OCI-LY1 (cell line): ENCODE measurements around the gene MATK.
"Not testable (repeated sequence)": the region's sequence is repeated elsewhere in the genome, so short reads cannot be mapped to it uniquely, and the experiment has no call there.

Source experiments
- H2AFZ ChIP-seq: fragments of 200-600 bp; sonication (generic), shearing (Covaris generic); 2 replicates; pipeline ENCODE4 v1.6.0; 2014; ENCODE audit warnings: antibody characterized with exemption, mild to moderate bottlenecking, low read length
- H3F3A ChIP-seq: fragments of 200-600 bp; sonication (generic), shearing (Covaris generic); 2 replicates; pipeline ENCODE4 v1.6.0; 2014; ENCODE audit warnings: mild to moderate bottlenecking, antibody characterized with exemption, low read length, moderate library complexity; ENCODE audit not compliant: insufficient read depth
- H3K27ac ChIP-seq: fragments of 200-600 bp; sonication (generic); 2 replicates; pipeline ENCODE4 v1.5.1; 2014; ENCODE audit warnings: low read length, mixed run types, mild to moderate bottlenecking, low read depth; ENCODE audit not compliant: poor library complexity, severe bottlenecking
- H3K27me3 ChIP-seq: fragments of 200-600 bp; sonication (generic); 2 replicates; pipeline ENCODE4 v1.6.0; 2014; ENCODE audit warnings: antibody characterized with exemption, mild to moderate bottlenecking, low read length, moderate library complexity; ENCODE audit not compliant: insufficient read depth
- H3K36me3 ChIP-seq: fragments of 200-600 bp; sonication (generic); 2 replicates; pipeline ENCODE4 v1.6.1; 2014; ENCODE audit warnings: mild to moderate bottlenecking, antibody characterized with exemption, low read length, moderate library complexity, mixed read lengths; ENCODE audit not compliant: insufficient read depth
- H3K4me1 ChIP-seq: fragments of 200-600 bp; sonication (generic); 2 replicates; pipeline ENCODE4 v1.5.1; 2014; ENCODE audit warnings: mild to moderate bottlenecking, low read length, moderate library complexity; ENCODE audit not compliant: insufficient read depth, severe bottlenecking
- H3K4me2 ChIP-seq: fragments of 200-600 bp; sonication (generic), shearing (Covaris generic); 2 replicates; pipeline ENCODE4 v1.6.1; 2014; ENCODE audit warnings: low read length
- H3K4me3 ChIP-seq: fragments of 200-600 bp; sonication (generic); 2 replicates; pipeline ENCODE4 v1.5.1; 2014; ENCODE audit warnings: low read length, low read depth, mild to moderate bottlenecking, mixed read lengths; ENCODE audit not compliant: poor library complexity, severe bottlenecking
- H3K79me2 ChIP-seq: fragments of 200-600 bp; shearing (Covaris generic); 2 replicates; pipeline ENCODE4 v1.6.1; 2016; ENCODE audit warnings: mixed run types, low read length, mixed read lengths; ENCODE audit not compliant: insufficient read depth
- H3K9ac ChIP-seq: fragments of 200-600 bp; sonication (generic), shearing (Covaris generic); 2 replicates; pipeline ENCODE4 v1.6.1; 2014; ENCODE audit warnings: mild to moderate bottlenecking, low read length, mixed read lengths
- H3K9me2 ChIP-seq: fragments of 200-600 bp; sonication (generic), shearing (Covaris generic); 2 replicates; pipeline ENCODE4 v1.6.1; 2014; ENCODE audit warnings: low read depth, mild to moderate bottlenecking, low read length, mixed read lengths
- H3K9me3 ChIP-seq: fragments of 200-600 bp; shearing (Covaris generic); 2 replicates; pipeline ENCODE4 v1.6.1; 2014; ENCODE audit warnings: low read length, mixed read lengths
- H4K20me1 ChIP-seq: fragments of 200-600 bp; sonication (generic), shearing (Covaris generic); 2 replicates; pipeline ENCODE4 v1.6.0; 2016; ENCODE audit warnings: mild to moderate bottlenecking, low read length; ENCODE audit not compliant: insufficient read depth
- CTCF ChIP-seq: fragments of 200-600 bp; sonication (generic), shearing (Covaris generic); IDR thresholded peaks from 2 replicates; pipeline ENCODE4 v1.5.1; 2017; ENCODE audit warnings: mild to moderate bottlenecking, antibody characterized with exemption, low read length, moderate library complexity, mixed read lengths
- EZH2 ChIP-seq: fragments of 200-600 bp; sonication (generic), shearing (Covaris generic); IDR thresholded peaks from 2 replicates; pipeline ENCODE4 v1.8.0; 2017; ENCODE audit warnings: borderline replicate concordance, mixed run types, mild to moderate bottlenecking, antibody characterized with exemption, low read length, moderate library complexity, mixed read lengths

Gene MATK

GRCh38 chr19:3760871-3761361, 25.3 kb downstream of the MATK start:
- Histone ChIP-seq H4K20me1 (no peaks in the 10 kb centered on the region), H3K9me3 (no peaks in the 10 kb centered on the region), H3K27me3 (no peaks in the 10 kb centered on the region), H3K4me1 (peaks cover 25% of the 10 kb centered on the region), H2AFZ (no peak overlapping the region), H3K9ac (peak overlapping the region; percentile 90), H3K4me2 (peak overlapping the region; percentile 75), H3K27ac (peak overlapping the region; percentile 9), H3K79me2 (no peaks in the 10 kb centered on the region), H3K36me3 (peaks cover 21% of the 10 kb centered on the region; the same call in 1 of the 2 replicates), H3K4me3 (peak overlapping the region; percentile 84), H3F3A (no peaks in the 10 kb centered on the region), H3K9me2 (no peaks in the 10 kb centered on the region)
- TF ChIP-seq EZH2, result no peak
- TF ChIP-seq CTCF, result no peak

GRCh38 chr19:3759482-3760254, 26.5 kb downstream of the MATK start:
- Histone ChIP-seq H2AFZ (no peak overlapping the region), H3K27me3 (no peaks in the 10 kb centered on the region), H3K36me3 (peaks cover 18% of the 10 kb centered on the region; the same call in 1 of the 2 replicates), H4K20me1 (no peaks in the 10 kb centered on the region), H3F3A (no peaks in the 10 kb centered on the region), H3K9me3 (no peaks in the 10 kb centered on the region), H3K9me2 (no peaks in the 10 kb centered on the region), H3K4me2 (peak overlapping the region; percentile 75; the same call in 1 of the 2 replicates), H3K9ac (no peak overlapping the region; the same call in 1 of the 2 replicates), H3K27ac (no peak overlapping the region), H3K4me3 (peak overlapping the region; percentile 84), H3K4me1 (peaks cover 25% of the 10 kb centered on the region), H3K79me2 (no peaks in the 10 kb centered on the region)
- no peak for TF ChIP-seq EZH2
- no peak for TF ChIP-seq CTCF

GRCh38 chr19:3758297-3758696, 27.9 kb downstream of the MATK start:
- not testable (repeated sequence) for H3K9me3 ChIP-seq

GRCh38 chr19:3757705-3758104, 28.5 kb downstream of the MATK start:
- not testable (repeated sequence) for H3K27me3 ChIP-seq, H3K79me2 ChIP-seq, H3K27ac ChIP-seq, H3K9ac ChIP-seq, H2AFZ ChIP-seq, H3K9me3 ChIP-seq, H3K4me3 ChIP-seq, H3K9me2 ChIP-seq, H4K20me1 ChIP-seq, H3F3A ChIP-seq, H3K4me2 ChIP-seq
- Histone ChIP-seq H3K4me1 (peaks cover 19% of the 10 kb centered on the region), H3K36me3 (peaks cover 18% of the 10 kb centered on the region; the same call in 1 of the 2 replicates)

More at GRCh38 chr19:3758297-3758696, 27.9 kb downstream of the MATK start:
- H3F3A ChIP-seq, H3K27me3 ChIP-seq, H2AFZ ChIP-seq, H3K27ac ChIP-seq, H3K4me2 ChIP-seq, H3K9me2 ChIP-seq, H3K4me3 ChIP-seq, H4K20me1 ChIP-seq, H3K9ac ChIP-seq, H3K79me2 ChIP-seq: not testable (repeated sequence)
- peaks cover 23% of the 10 kb centered on the region for H3K4me1 ChIP-seq
- peaks cover 18% of the 10 kb centered on the region; the same call in 1 of the 2 replicates for H3K36me3 ChIP-seq
